CD14-positive monocyte (primary cell): Measurements from ENCODE around the gene FAM9C. TPM values are rescaled to one million over a fixed set of nuclear protein-coding genes. Genes with fewer than 3 reads are reported as not detected.

Experiments used
- DNase-seq, 3 donors: peaks; one replicate each; pipeline ENCODE4 v3.0.0-alpha.2; 2011 to 2022
- H2AFZ ChIP-seq: 2 replicates; pipeline ENCODE4 v1.6.0; 2012; ENCODE audit warnings: mild to moderate bottlenecking, low read depth, low read length, inconsistent platforms; ENCODE audit not compliant: insufficient read depth, poor library complexity, severe bottlenecking
- H3K27ac ChIP-seq, 2 donors: 1 replicate in 1 of 2; 2 replicates in 1 of 2; pipeline ENCODE4 v1.5.1; 2012 to 2013; ENCODE audit warnings: low read length in 2 of 2, control low read depth in 1 of 2, inconsistent platforms in 1 of 2, low read depth in 1 of 2, mild to moderate bottlenecking in 1 of 2
- H3K27me3 ChIP-seq, 2 donors: one replicate each; pipeline versions ENCODE4 v1.6.0 to v1.6.1; 2011 to 2013; ENCODE audit warnings: low read length in 2 of 2; ENCODE audit not compliant: control insufficient read depth in 2 of 2, insufficient read depth in 2 of 2
- H3K36me3 ChIP-seq, 2 donors: replicated peaks in 1 of 2; 1 replicate in 1 of 2; 2 replicates in 1 of 2; pipeline versions ENCODE4 v1.5.1 to v1.6.1; 2012 to 2013; ENCODE audit warnings: low read length in 2 of 2, control low read depth in 1 of 2, inconsistent platforms in 1 of 2, mild to moderate bottlenecking in 1 of 2; ENCODE audit not compliant: insufficient read depth in 2 of 2, control insufficient read depth in 1 of 2
- H3K4me1 ChIP-seq, 2 donors: 1 replicate in 1 of 2; 2 replicates in 1 of 2; pipeline versions ENCODE4 v1.5.1 to v1.6.1; 2012 to 2013; ENCODE audit warnings: low read length in 2 of 2, control low read depth in 1 of 2, inconsistent platforms in 1 of 2, mild to moderate bottlenecking in 1 of 2, moderate library complexity in 1 of 2; ENCODE audit not compliant: insufficient read depth in 2 of 2, control insufficient read depth in 1 of 2
- H3K4me2 ChIP-seq: replicated peaks from 2 replicates; pipeline ENCODE3; 2012; ENCODE audit warnings: low read length, moderate library complexity, mild to moderate bottlenecking; ENCODE audit not compliant: poor library complexity, severe bottlenecking; ENCODE audit errors: extremely low read depth
- H3K4me3 ChIP-seq, 3 experiments: fragments of 200-600 bp in 1 of 3; sonication (generic) in 1 of 3; replicated peaks in 1 of 3; 1 replicate in 2 of 3; 2 replicates in 1 of 3; pipeline ENCODE4 v1.5.1; 2011 to 2013; ENCODE audit warnings: low read length in 3 of 3, mild to moderate bottlenecking in 3 of 3, control low read depth in 2 of 3, low read depth in 2 of 3, inconsistent platforms in 1 of 3, moderate library complexity in 1 of 3
- H3K79me2 ChIP-seq: 2 replicates; pipeline ENCODE4 v1.6.0; 2012; ENCODE audit warnings: mild to moderate bottlenecking, control low read depth, inconsistent platforms, low read length, moderate library complexity; ENCODE audit not compliant: insufficient read depth
- H3K9ac ChIP-seq: 2 replicates; pipeline ENCODE4 v1.6.0; 2017; ENCODE audit warnings: low read length, mild to moderate bottlenecking; ENCODE audit not compliant: insufficient read depth, poor library complexity, severe bottlenecking
- H3K9me3 ChIP-seq, 2 donors: replicated peaks in 1 of 2; 1 replicate in 1 of 2; 2 replicates in 1 of 2; pipeline versions ENCODE4 v1.5.1 to v1.6.1; 2012 to 2013; ENCODE audit warnings: low read length in 2 of 2, control low read depth in 1 of 2; ENCODE audit not compliant: control insufficient read depth in 1 of 2, insufficient read depth in 1 of 2
- H4K20me1 ChIP-seq: 2 replicates; pipeline ENCODE4 v1.6.0; 2012; ENCODE audit warnings: mild to moderate bottlenecking, low read length, control low read depth, moderate library complexity; ENCODE audit not compliant: insufficient read depth
- H3K27ac Mint-ChIP-seq, 7 donors: one replicate each; pipeline ENCODE4 v1.8.0; 2020; ENCODE audit warnings: mild to moderate bottlenecking in 7 of 7, mixed read lengths in 7 of 7, moderate library complexity in 6 of 7, inconsistent platforms in 2 of 7
- H3K27me3 Mint-ChIP-seq, 3 donors: one replicate each; pipeline ENCODE4 v1.8.0; 2021 to 2022; ENCODE audit warnings: low read depth in 3 of 3, mild to moderate bottlenecking in 3 of 3, mixed read lengths in 3 of 3, moderate library complexity in 3 of 3, inconsistent platforms in 1 of 3
- H3K36me3 Mint-ChIP-seq, 2 donors: one replicate each; pipeline ENCODE4 v1.8.0; 2020; ENCODE audit warnings: mixed read lengths in 2 of 2, inconsistent platforms in 1 of 2, mild to moderate bottlenecking in 1 of 2
- H3K4me1 Mint-ChIP-seq: one replicate; pipeline ENCODE4 v1.8.0; 2020; ENCODE audit warnings: mild to moderate bottlenecking, mixed read lengths
- H3K4me3 Mint-ChIP-seq, 2 donors: one replicate each; pipeline ENCODE4 v1.8.0; 2020; ENCODE audit warnings: mild to moderate bottlenecking in 2 of 2, mixed read lengths in 2 of 2, moderate library complexity in 1 of 2
- H3K9me3 Mint-ChIP-seq, 7 donors: one replicate each; pipeline ENCODE4 v1.8.0; 2020 to 2022; ENCODE audit warnings: mixed read lengths in 7 of 7, mild to moderate bottlenecking in 6 of 7, moderate library complexity in 6 of 7, inconsistent platforms in 2 of 7
- WGBS: methylation state at CpG from one replicate; pipeline ENCODE4 v1.1.5; 2013; ENCODE audit warnings: missing lambda C conversion rate; ENCODE audit not compliant: insufficient coverage; 5-methylcytosine and 5-hydroxymethylcytosine counted together
- intact Hi-C, 2 donors: fragments of 100-400 bp; cut with micrococcal nuclease; formaldehyde crosslinking; loops; one replicate each; pipeline versions ENCODE4 v1.15.0 to v1.15.1; 2023
- polyA plus RNA-seq, 3 donors: library from polyadenylated mRNA; depleted of rRNA in 1 of 3; unstranded in 2 of 3; stranded (reverse) in 1 of 3; fragments of 300-500 nt in 2 of 3; fragments of >200 nt in 1 of 3; fragmentation: Illumina TruSeq in 2 of 3; gene quantifications; 1 replicate in 2 of 3; 2 replicates in 1 of 3; pipeline ENCODE4 v1.2.3, GENCODE V29; 2012 to 2021
- TF ChIP-seq, protein P1 (sequence below): fragments of 200-600 bp; IDR thresholded peaks from one replicate; pipeline ENCODE4 v1.8.0; 2022; ENCODE audit warnings: antibody characterized with exemption, mild to moderate bottlenecking

The FAM9C gene
- polyA plus RNA-seq, 3 donors: not detected

GRCh38 chrX:13077168-13077567, 32.7 kb upstream of the FAM9C start:
- H3K27me3 ChIP-seq: peaks cover 0 to 21% of the 10 kb centered on the region in 2 donors
- Mint-ChIP-seq H3K4me1 (peaks cover 58% of the 10 kb centered on the region), H3K27me3 (peaks cover 0 to 33% (median 0%) of the 10 kb centered on the region in 3 donors), H3K4me3 (no peak overlapping the region), H3K9me3 (peaks cover 0 to 6% (median 0%) of the 10 kb centered on the region in 7 donors), H3K27ac (peak overlapping the region; percentile 86 to 99 (median 89)), H3K36me3 (peaks cover 2 to 3% of the 10 kb centered on the region in 2 donors)
- peaks cover 79 to 81% of the 10 kb centered on the region in 2 donors for H3K4me1 ChIP-seq
- H3K9ac ChIP-seq: no peak overlapping the region
- intact Hi-C loops: no loop called here
- peaks cover 4% of the 10 kb centered on the region for H3K79me2 ChIP-seq
- no CpG with 5 or more reads among the region's 2 CpGs for WGBS
- DNase-seq: peak; percentile 77 to 83 (median 82)
- no peaks in the 10 kb centered on the region for H3K9me3 ChIP-seq
- H4K20me1 ChIP-seq: no peaks in the 10 kb centered on the region
- no peak overlapping the region for H2AFZ ChIP-seq
- H3K27ac ChIP-seq: peak overlapping the region; percentile 76 to 95
- H3K4me2 ChIP-seq: no peak overlapping the region
- H3K36me3 ChIP-seq: no peaks in the 10 kb centered on the region
- no peak overlapping the region for H3K4me3 ChIP-seq
- TF ChIP-seq, protein P1, sequence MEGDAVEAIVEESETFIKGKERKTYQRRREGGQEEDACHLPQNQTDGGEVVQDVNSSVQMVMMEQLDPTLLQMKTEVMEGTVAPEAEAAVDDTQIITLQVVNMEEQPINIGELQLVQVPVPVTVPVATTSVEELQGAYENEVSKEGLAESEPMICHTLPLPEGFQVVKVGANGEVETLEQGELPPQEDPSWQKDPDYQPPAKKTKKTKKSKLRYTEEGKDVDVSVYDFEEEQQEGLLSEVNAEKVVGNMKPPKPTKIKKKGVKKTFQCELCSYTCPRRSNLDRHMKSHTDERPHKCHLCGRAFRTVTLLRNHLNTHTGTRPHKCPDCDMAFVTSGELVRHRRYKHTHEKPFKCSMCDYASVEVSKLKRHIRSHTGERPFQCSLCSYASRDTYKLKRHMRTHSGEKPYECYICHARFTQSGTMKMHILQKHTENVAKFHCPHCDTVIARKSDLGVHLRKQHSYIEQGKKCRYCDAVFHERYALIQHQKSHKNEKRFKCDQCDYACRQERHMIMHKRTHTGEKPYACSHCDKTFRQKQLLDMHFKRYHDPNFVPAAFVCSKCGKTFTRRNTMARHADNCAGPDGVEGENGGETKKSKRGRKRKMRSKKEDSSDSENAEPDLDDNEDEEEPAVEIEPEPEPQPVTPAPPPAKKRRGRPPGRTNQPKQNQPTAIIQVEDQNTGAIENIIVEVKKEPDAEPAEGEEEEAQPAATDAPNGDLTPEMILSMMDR: no peak

- WGBS: no CpG with 5 or more reads among the region's 4 CpGs
- H2AFZ ChIP-seq: no peak overlapping the region
- peak overlapping the region; percentile 76 to 95 for H3K27ac ChIP-seq
- TF ChIP-seq, protein P1: no peak
- Mint-ChIP-seq H3K27ac (peak overlapping the region; percentile 86 to 99 (median 89)), H3K4me1 (peaks cover 50% of the 10 kb centered on the region), H3K4me3 (no peak overlapping the region), H3K36me3 (peaks cover 2 to 3% of the 10 kb centered on the region in 2 donors), H3K27me3 (peaks cover 0 to 39% (median 0%) of the 10 kb centered on the region in 3 donors), H3K9me3 (peaks cover 0 to 8% (median 4%) of the 10 kb centered on the region in 7 donors)
- peaks cover 72 to 73% of the 10 kb centered on the region in 2 donors for H3K4me1 ChIP-seq
- peaks cover 0 to 23% of the 10 kb centered on the region in 2 donors for H3K27me3 ChIP-seq
- peaks cover 0 to 6% of the 10 kb centered on the region in 2 donors for H3K9me3 ChIP-seq
- DNase-seq: no peak
- no peak overlapping the region for H3K9ac ChIP-seq
- peaks cover 4% of the 10 kb centered on the region for H3K79me2 ChIP-seq
- H3K36me3 ChIP-seq: no peaks in the 10 kb centered on the region
- no peaks in the 10 kb centered on the region for H4K20me1 ChIP-seq
- H3K4me2 ChIP-seq: no peak overlapping the region
- H3K4me3 ChIP-seq: no peak overlapping the region
- intact Hi-C loops: no loop called here
Measured at GRCh38 chrX:13076176-13076961, 31.9 kb upstream of the FAM9C start.
